ENCODE measurements around the gene NEK6.
A peak's percentile ranks its signal among the peaks of the same experiment; 100 is the strongest.

The NEK6 gene

GRCh38 chr9:124217836-124218437, 39.8 kb upstream of the NEK6 start:
- TF ChIP-seq EZH2phosphoT487 (IDR thresholded peaks at IDR 0.05; ENCODE audit: low read depth) (no peak), CTCF (IDR thresholded peaks at IDR 0.05; ENCODE audit: low read depth, low read length) (no peak)
- H3K27ac ChIP-seq (ENCODE audit: low read length), result peak overlapping the region; percentile 93
- peak overlapping the region; percentile 51 for H3K4me3 ChIP-seq (ENCODE audit: low read length)
- H3K27me3 ChIP-seq (ENCODE audit: low read depth, low read length), result no peaks in the 10 kb centered on the region
- peak overlapping the region; percentile 81 for H3K4me2 ChIP-seq (ENCODE audit: low read length)
- H3K36me3 ChIP-seq (replicated peaks; ENCODE audit: low read depth, low read length), result no peaks in the 10 kb centered on the region
- H3K9ac ChIP-seq (ENCODE audit: low read length), result peak overlapping the region; percentile 77
- H3K4me1 ChIP-seq (ENCODE audit: low read length), result peaks cover 76% of the 10 kb centered on the region
- H2AFZ ChIP-seq (ENCODE audit: low read depth, low read length), result no peak overlapping the region
- no peaks in the 10 kb centered on the region for H3K79me2 ChIP-seq (ENCODE audit: low read length)
- H4K20me1 ChIP-seq (ENCODE audit: insufficient read depth, low read length), result no peaks in the 10 kb centered on the region
- H3K9me3 ChIP-seq (ENCODE audit: insufficient read depth, low read length), result no peaks in the 10 kb centered on the region

DNA sequence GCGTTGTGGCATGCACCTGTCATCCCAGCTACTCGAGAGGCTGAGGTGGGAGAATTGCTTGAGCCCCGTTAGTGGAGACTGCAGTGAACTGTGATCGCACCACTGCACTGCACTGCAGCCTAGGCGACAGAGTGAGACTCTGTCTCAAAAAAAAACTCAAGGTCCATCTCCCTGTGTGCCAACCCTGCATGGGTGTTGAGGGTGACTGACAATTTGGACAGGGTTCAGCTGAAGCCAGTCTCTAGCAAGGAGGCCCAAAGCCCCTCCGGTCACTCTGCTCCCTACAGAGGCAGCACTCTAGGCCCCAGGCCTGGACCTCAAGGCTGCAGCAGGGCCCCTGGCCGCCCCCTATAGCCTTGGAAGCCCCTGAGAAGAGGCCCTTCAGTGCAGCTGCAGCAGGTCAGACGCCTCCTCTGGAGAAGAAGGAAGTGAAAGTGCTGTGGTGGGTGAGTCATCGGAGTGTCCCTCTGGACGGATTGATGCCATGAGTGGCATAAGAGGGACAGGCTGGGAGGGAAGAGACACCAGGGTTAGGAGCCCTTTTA, 39.2 kb upstream of the NEK6 start:
- H4K20me1 ChIP-seq (ENCODE audit: insufficient read depth, low read length), result no peaks in the 10 kb centered on the region
- H3K9me3 ChIP-seq (ENCODE audit: insufficient read depth, low read length), result no peaks in the 10 kb centered on the region
- H3K4me2 ChIP-seq (ENCODE audit: low read length), result peak overlapping the region; percentile 81
- no peaks in the 10 kb centered on the region for H3K27me3 ChIP-seq (ENCODE audit: low read depth, low read length)
- peak overlapping the region; percentile 93 for H3K27ac ChIP-seq (ENCODE audit: low read length)
- H2AFZ ChIP-seq (ENCODE audit: low read depth, low read length), result no peak overlapping the region
- no peaks in the 10 kb centered on the region for H3K79me2 ChIP-seq (ENCODE audit: low read length)
- H3K9ac ChIP-seq (ENCODE audit: low read length), result peak overlapping the region; percentile 77
- peak overlapping the region; percentile 51 for H3K4me3 ChIP-seq (ENCODE audit: low read length)
- 0 out of 2 replicates have a peak, but pooled peaks have one; percentile 3 for TF ChIP-seq CTCF (IDR thresholded peaks at IDR 0.05; ENCODE audit: low read depth, low read length)
- TF ChIP-seq EZH2phosphoT487 (IDR thresholded peaks at IDR 0.05; ENCODE audit: low read depth), result no peak
- H3K36me3 ChIP-seq (replicated peaks; ENCODE audit: low read depth, low read length), result no peaks in the 10 kb centered on the region
- peaks cover 76% of the 10 kb centered on the region for H3K4me1 ChIP-seq (ENCODE audit: low read length)

DNA sequence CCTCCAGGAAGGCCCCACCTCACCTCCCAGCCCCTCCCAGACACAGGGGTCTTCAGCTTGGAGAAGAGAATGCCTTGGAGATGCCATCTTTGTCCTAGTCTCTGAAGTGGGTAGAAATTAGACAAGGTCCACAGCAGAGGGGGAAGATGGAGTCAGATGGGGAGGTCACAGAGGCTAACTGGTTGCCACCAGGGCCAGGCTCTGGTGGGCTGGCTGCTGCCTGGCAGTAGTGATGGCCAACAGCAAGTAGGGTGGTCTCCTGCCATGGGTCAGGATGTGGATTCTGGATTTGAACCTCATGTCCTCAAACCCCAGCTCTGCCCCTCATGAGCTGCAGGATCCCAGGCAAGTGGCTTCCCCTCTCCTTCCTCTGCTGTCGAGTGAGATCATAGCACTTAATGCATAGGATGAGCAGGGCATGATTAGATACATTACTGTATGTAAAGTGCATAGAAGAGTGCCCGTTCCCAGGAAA, 38.7 kb upstream of the NEK6 start:
- Histone ChIP-seq H3K79me2 (ENCODE audit: low read length) (no peaks in the 10 kb centered on the region), H2AFZ (ENCODE audit: low read depth, low read length) (no peak overlapping the region), H3K36me3 (replicated peaks; ENCODE audit: low read depth, low read length) (no peaks in the 10 kb centered on the region), H3K27me3 (ENCODE audit: low read depth, low read length) (no peaks in the 10 kb centered on the region), H3K27ac (ENCODE audit: low read length) (peak overlapping the region; percentile 93), H3K9me3 (ENCODE audit: insufficient read depth, low read length) (no peaks in the 10 kb centered on the region), H3K4me1 (ENCODE audit: low read length) (peaks cover 73% of the 10 kb centered on the region), H4K20me1 (ENCODE audit: insufficient read depth, low read length) (no peaks in the 10 kb centered on the region), H3K4me2 (ENCODE audit: low read length) (peak overlapping the region; percentile 81), H3K9ac (ENCODE audit: low read length) (peak overlapping the region; percentile 77; the same call in 1 of the 2 replicates), H3K4me3 (ENCODE audit: low read length) (peak overlapping the region; percentile 51; the same call in 1 of the 2 replicates)
- TF ChIP-seq EZH2phosphoT487 (IDR thresholded peaks at IDR 0.05; ENCODE audit: low read depth) (no peak), CTCF (IDR thresholded peaks at IDR 0.05; ENCODE audit: low read depth, low read length) (no peak)

DNA sequence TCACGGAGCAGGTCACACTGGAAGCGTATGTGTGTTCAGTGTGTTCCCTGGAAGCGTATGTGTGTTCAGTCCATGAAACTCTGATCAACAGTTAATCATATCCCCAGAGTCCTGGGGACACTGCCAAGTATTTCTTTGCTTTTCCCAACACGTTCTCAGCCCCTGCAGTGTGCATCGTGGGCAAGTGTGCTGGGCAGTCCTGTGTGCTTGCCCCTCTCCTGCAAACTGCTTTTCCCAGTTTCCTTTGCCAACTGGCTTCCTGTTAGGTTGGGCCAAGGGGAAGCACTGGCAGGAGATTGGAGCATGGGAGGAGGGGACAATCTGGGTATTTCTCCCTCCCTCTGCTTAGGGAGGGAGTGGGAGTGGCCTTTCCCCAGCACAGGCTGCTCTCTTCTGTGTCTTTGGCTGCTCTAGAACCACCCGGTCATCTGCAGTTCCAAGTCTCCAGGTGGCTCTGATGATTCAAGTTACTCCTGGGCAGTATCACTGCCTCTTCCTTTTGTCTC, 36.8 kb upstream of the NEK6 start:
- no peak overlapping the region; the same call in 1 of the 2 replicates for H3K4me2 ChIP-seq (ENCODE audit: low read length)

More for the DNA sequence above, 36.8 kb upstream of the NEK6 start:
- Histone ChIP-seq H3K9ac (ENCODE audit: low read length) (no peak overlapping the region), H3K9me3 (ENCODE audit: insufficient read depth, low read length) (no peaks in the 10 kb centered on the region), H4K20me1 (ENCODE audit: insufficient read depth, low read length) (no peaks in the 10 kb centered on the region), H3K36me3 (replicated peaks; ENCODE audit: low read depth, low read length) (no peaks in the 10 kb centered on the region), H3K4me1 (ENCODE audit: low read length) (peaks cover 53% of the 10 kb centered on the region), H3K79me2 (ENCODE audit: low read length) (no peaks in the 10 kb centered on the region), H3K27me3 (ENCODE audit: low read depth, low read length) (no peaks in the 10 kb centered on the region), H3K4me3 (ENCODE audit: low read length) (no peak overlapping the region), H3K27ac (ENCODE audit: low read length) (no peak overlapping the region), H2AFZ (ENCODE audit: low read depth, low read length) (no peak overlapping the region)
- no peak for TF ChIP-seq CTCF (IDR thresholded peaks at IDR 0.05; ENCODE audit: low read depth, low read length)
- no peak for TF ChIP-seq EZH2phosphoT487 (IDR thresholded peaks at IDR 0.05; ENCODE audit: low read depth)
